GM21619 (cell line): ENCODE results near the gene HECW1.
"Not testable (repeated sequence)": the region's sequence is repeated elsewhere in the genome, so short reads cannot be mapped to it uniquely, and the experiment has no call there.

Experiments used
- ATAC-seq: cut with Tn5 transposase; IDR thresholded peaks from one replicate; pipeline ENCODE4 v1.9.1; 2021; ENCODE audit not compliant: unreplicated experiment

HECW1 gene

GRCh38 chr7:43112459-43112940 is at the start of gene HECW1:
Gene HECW1 (plus strand): TSS chr7:43112647. CDS start chr7:43243906, 131,259 bp downstream.
- ATAC-seq = no peak

- no peak for ATAC-seq
Measured at GRCh38 chr7:43071604-43072003, 40.8 kb upstream of the HECW1 start.

GRCh38 chr7:43072530-43072929 is 39.9 kb upstream of the HECW1 start:
- ATAC-seq = no peak

GRCh38 chr7:43073811-43074210 is 38.6 kb upstream of the HECW1 start:
- not testable (repeated sequence) for ATAC-seq

GRCh38 chr7:43076189-43076605 is 36.2 kb upstream of the HECW1 start:
- ATAC-seq = peak; percentile 59

- no peak for ATAC-seq
Measured at GRCh38 chr7:43076606-43077005, 35.8 kb upstream of the HECW1 start.

- no peak for ATAC-seq
Measured at GRCh38 chr7:43077285-43077684, 35.2 kb upstream of the HECW1 start.

GRCh38 chr7:43077732-43078391 is 34.6 kb upstream of the HECW1 start:
- no peak for ATAC-seq

GRCh38 chr7:43078794-43079193 is 33.7 kb upstream of the HECW1 start:
- no peak for ATAC-seq

GRCh38 chr7:43081603-43082002 is 30.8 kb upstream of the HECW1 start:
- ATAC-seq = no peak

- ATAC-seq = no peak
Measured at GRCh38 chr7:43083106-43083505, 29.3 kb upstream of the HECW1 start.

- ATAC-seq = no peak
Measured at GRCh38 chr7:43085017-43085416, 27.4 kb upstream of the HECW1 start.

GRCh38 chr7:43085992-43086391 is 26.5 kb upstream of the HECW1 start:
- ATAC-seq = no peak

- no peak for ATAC-seq
Measured at GRCh38 chr7:43092819-43093218, 19.6 kb upstream of the HECW1 start.

- no peak for ATAC-seq
Measured at GRCh38 chr7:43096875-43097274, 15.6 kb upstream of the HECW1 start.

GRCh38 chr7:43099750-43100149 is 12.7 kb upstream of the HECW1 start:
- no peak for ATAC-seq

GRCh38 chr7:43104874-43105520 is 7.5 kb upstream of the HECW1 start:
- no peak for ATAC-seq

- ATAC-seq = no peak
Measured at GRCh38 chr7:43105521-43106120, 6.8 kb upstream of the HECW1 start.

GRCh38 chr7:43108255-43109011 is 4.0 kb upstream of the HECW1 start:
- peak; percentile 98 for ATAC-seq

- no peak for ATAC-seq
Measured at GRCh38 chr7:43110791-43111535, 1.5 kb upstream of the HECW1 start.
